GM13977 (cell line): ENCODE measurements around the gene CSF3R.

ENCODE experiments used
- DNase-seq: peaks from one replicate; pipeline ENCODE4 v3.0.0; 2012; ENCODE audit warnings: low spot score
- in situ Hi-C: fragments of 300-500 bp; cut with MboI; formaldehyde crosslinking; loops from one replicate; pipeline ENCODE4 v1.12.0; 2022; ENCODE audit warnings: low sequenced_read_pairs, low pct_unique_long_range_greater_than_20kb, mixed read lengths, inconsistent platforms; ENCODE audit not compliant: unreplicated experiment
- TF ChIP-seq, protein P1 (sequence below): IDR thresholded peaks from 2 replicates; pipeline ENCODE4 v1.5.1; 2012; ENCODE audit warnings: mild to moderate bottlenecking, control low read depth; ENCODE audit not compliant: insufficient read depth; ENCODE audit errors: extremely low read depth, missing control alignments

Gene CSF3R

DNA sequence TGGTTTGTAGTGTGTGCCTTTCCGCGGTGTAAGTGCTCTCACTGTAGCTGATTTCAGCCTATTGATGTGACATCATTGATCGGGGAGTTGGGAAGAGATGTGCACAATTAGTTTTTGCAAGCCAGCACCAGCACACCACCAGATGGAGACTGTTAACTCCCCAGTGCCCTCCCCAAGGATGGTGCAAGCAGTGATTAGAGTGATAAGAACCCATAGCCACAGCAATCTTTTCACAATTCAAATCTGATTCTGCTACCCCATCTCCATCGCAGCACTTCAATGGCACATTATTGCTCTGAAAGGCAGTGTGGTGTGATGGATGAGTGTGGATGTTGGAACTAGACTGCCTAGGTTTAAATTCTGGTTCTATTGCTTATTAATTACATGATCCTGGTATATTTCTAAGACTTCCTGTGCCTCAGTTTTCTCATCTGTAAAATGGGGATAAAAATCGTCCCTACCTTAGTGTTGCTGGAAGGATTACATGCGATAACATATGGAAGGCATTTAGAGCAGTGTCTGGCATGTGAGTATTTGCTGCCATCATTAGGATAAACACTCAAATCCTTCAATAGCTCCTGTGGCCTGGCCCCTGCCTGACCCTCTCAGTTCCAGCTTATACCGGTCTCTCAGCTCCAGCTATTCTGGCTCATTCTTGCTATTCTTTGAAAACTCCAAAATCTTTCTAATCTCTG, 6.7 kb downstream of the CSF3R start:
- DNase-seq: no peak
- in situ Hi-C loops: no loop called here
- TF ChIP-seq, protein P1, sequence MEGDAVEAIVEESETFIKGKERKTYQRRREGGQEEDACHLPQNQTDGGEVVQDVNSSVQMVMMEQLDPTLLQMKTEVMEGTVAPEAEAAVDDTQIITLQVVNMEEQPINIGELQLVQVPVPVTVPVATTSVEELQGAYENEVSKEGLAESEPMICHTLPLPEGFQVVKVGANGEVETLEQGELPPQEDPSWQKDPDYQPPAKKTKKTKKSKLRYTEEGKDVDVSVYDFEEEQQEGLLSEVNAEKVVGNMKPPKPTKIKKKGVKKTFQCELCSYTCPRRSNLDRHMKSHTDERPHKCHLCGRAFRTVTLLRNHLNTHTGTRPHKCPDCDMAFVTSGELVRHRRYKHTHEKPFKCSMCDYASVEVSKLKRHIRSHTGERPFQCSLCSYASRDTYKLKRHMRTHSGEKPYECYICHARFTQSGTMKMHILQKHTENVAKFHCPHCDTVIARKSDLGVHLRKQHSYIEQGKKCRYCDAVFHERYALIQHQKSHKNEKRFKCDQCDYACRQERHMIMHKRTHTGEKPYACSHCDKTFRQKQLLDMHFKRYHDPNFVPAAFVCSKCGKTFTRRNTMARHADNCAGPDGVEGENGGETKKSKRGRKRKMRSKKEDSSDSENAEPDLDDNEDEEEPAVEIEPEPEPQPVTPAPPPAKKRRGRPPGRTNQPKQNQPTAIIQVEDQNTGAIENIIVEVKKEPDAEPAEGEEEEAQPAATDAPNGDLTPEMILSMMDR: no peak

DNA sequence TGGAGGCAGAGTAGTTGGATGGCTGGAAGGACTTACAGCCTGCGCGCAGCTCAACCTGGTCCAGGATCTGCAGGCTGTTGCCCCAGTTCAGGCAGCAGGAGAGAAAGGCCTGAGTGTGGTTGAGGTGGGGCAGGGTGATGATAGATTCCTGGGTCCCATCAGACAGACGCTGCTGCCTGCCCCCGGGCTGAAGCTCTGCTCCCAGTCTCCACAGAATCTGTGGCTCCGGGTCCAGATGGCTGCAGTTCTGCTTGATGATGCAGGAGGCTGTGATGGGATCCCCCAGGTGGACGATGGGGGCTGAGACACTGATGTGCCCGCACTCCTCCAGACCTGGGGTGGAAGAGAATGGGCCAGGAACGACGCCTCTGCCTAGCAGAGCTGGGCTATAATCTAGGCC, 7.4 kb downstream of the CSF3R start:
- in situ Hi-C loops: no loop called here
- DNase-seq: no peak
- TF ChIP-seq, protein P1: no peak

DNA sequence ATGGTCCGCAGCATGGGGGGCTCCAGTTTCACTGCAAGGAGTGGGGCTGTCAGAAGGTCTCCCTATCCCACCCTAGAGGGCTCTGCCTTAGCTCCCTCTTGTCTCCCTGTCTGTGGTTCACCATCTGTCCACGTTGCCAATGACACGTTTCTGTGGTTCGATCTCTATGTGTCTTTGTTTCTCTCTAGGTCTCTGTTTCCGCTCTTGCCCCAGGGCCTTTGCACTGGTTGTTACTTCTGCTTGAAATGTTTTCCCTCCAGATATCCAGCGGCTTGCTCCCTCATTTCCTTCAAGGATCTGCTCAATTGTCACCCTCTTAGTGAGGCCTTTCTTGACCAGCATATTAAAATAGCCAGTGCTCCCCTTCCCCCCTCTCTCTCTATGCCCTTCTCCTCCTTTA, 10.1 kb downstream of the CSF3R start:
- DNase-seq: no peak
- TF ChIP-seq, protein P1: no peak
- in situ Hi-C loops: no loop called here

DNA sequence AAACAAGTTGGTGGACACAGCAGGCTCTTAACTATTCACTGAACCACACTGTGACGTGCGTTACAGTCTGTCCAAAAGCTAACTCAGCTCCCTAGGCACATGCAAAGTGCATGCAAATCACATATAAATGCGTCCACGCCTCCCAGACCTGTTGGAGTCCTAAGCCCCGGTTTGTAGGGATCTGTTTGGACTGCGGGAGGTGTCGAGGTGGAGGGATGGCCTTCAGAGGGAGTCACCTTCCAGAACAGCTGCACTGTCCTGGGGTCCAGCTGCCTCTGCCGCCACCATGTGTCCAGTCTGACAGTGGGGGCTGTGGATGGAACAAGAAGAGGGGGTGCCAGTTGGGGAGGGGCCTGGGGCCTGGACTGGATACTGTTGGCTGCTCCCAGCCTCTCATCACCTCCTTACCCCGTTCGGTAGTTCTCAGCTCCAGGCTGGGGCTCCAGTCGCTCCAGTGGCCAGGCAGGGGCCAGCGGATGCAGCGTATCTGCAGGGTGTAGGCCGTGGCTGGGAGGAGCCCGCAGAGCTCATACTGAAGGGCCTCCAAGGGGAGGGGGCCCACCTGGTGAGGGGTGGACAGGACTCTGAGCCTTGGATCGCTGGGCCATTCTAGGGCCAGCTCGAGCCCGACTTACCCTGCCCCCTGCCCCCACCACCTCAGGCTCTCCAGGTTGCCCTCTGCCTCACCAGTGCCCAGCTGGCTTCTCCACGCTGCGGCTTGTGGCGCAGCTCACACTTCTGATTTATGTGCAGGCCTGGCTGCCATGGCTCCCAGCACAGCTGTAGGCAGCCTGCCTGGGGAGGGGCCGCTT, 10.7 kb downstream of the CSF3R start:
- TF ChIP-seq, protein P1: no peak
- no peak for DNase-seq
- in situ Hi-C loops: no loop called here

DNA sequence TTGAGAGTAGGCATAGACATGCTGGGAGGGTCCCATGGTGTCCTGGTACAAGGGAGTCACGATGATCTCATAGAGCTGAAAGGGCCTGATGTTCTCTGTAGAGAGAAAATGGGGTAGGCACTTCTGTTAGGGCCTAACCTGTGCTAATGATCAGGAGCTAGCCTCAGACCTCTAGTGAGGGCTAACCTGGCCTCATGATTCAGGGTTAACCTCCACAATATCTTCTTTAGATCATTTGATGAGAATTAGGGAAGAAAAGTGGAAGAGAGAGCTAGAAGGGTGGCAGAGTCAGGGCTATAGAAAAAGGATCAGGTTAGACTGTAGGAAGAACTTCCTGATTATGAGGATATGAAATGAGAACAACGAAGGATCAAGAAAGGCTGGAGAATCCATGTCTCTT, 13.6 kb downstream of the CSF3R start:
- in situ Hi-C loops: no loop called here
- TF ChIP-seq, protein P1: no peak
- DNase-seq: no peak

DNA sequence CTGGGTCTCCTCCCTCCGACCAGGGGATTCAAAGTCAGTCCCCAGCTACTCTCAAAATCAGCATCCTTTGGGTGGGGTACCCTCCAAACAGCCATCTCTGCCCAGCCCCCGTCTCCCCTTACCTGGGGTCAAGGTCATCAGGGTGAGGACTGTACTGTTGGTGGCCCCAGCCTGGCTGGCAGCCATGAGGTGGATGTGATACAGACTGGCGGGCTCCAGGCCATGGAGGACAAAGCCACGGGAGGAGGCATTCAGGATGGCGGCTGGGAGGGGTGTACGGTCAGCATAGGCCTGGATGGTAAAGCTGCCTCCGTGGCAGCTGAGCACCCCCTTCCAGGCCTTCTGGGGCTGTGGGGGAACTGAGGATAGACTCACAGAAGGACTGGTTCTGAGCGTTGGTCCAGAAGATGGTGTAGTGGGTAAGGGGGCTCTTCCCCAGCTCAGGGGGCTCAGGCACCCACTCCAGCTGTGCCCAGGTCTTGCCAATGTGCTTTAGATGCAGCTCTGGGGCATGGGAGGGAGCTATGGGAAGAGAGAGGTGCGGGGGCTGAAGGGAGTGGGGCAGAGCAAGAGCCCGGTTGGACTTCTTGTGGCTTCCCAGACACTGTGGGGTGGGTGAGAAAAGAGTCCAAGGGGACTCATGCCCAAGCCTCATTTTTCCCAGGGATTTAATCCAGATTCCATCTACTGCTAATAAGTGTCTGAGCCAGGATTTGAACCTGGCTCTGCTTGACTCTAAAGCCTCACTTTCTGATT, 14.8 kb downstream of the CSF3R start:
- DNase-seq: no peak
- in situ Hi-C loops: no loop called here
- TF ChIP-seq, protein P1: no peak
